BLaER1 (cell line): ENCODE measurements around the gene PDLIM3.
"Not testable (repeated sequence)": the region's sequence is repeated elsewhere in the genome, so short reads cannot be mapped to it uniquely, and the experiment has no call there.

Source experiments
- H3K27ac ChIP-seq: shearing (Covaris generic); formaldehyde crosslinking; 2 replicates; pipeline ENCODE4 v1.8.1; 2022
- H3K27me3 ChIP-seq: shearing (Covaris generic); formaldehyde crosslinking; 2 replicates; pipeline ENCODE4 v1.8.1; 2022
- H3K36me3 ChIP-seq: shearing (Covaris generic); formaldehyde crosslinking; 2 replicates; pipeline ENCODE4 v1.8.1; 2022
- H3K4me1 ChIP-seq: shearing (Covaris generic); formaldehyde crosslinking; 2 replicates; pipeline ENCODE4 v1.8.1; 2022
- H3K4me2 ChIP-seq: shearing (Covaris generic); formaldehyde crosslinking; 2 replicates; pipeline ENCODE4 v1.8.1; 2022
- H3K4me3 ChIP-seq: shearing (Covaris generic); formaldehyde crosslinking; 2 replicates; pipeline ENCODE4 v1.8.1; 2022
- H3K9ac ChIP-seq: shearing (Covaris generic); formaldehyde crosslinking; 2 replicates; pipeline ENCODE4 v1.8.1; 2022
- H3K9me3 ChIP-seq: shearing (Covaris generic); formaldehyde crosslinking; 2 replicates; pipeline ENCODE4 v1.8.1; 2022
- H4K20me1 ChIP-seq: shearing (Covaris generic); formaldehyde crosslinking; 2 replicates; pipeline ENCODE4 v1.8.1; 2022
- Cebpa-rat ChIP-seq: shearing (Covaris generic); IDR thresholded peaks from 2 replicates; pipeline ENCODE4 v1.8.1; 2022

Gene PDLIM3

DNA sequence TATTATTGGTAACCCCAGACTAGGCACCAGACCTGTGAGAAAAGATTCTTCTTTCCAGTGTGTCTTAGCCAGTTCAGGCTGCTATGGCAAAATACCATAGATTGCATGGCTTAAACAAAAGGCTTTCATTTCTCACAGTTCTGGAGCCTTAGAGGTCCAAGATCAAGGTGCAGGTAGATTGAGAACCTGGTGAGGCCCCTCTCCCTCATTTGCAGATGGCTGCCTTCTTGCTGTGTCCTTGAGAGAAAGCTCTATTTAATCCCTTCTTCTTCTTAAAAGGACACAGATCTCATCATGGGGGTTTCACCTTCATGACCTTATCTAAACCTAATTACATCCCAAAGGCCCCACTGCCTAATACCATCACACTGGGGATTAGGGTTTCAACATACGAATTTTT, 3.5 kb upstream of the PDLIM3 start:
- Histone ChIP-seq H3K4me2 (no peak overlapping the region), H3K27ac (no peak overlapping the region), H3K36me3 (no peaks in the 10 kb centered on the region), H3K27me3 (peaks cover 36% of the 10 kb centered on the region), H3K4me3 (no peak overlapping the region), H4K20me1 (peaks cover 13% of the 10 kb centered on the region), H3K4me1 (peaks cover 19% of the 10 kb centered on the region), H3K9ac (no peak overlapping the region), H3K9me3 (peaks cover 6% of the 10 kb centered on the region; the same call in 1 of the 2 replicates)
- TF ChIP-seq Cebpa-rat = no peak

DNA sequence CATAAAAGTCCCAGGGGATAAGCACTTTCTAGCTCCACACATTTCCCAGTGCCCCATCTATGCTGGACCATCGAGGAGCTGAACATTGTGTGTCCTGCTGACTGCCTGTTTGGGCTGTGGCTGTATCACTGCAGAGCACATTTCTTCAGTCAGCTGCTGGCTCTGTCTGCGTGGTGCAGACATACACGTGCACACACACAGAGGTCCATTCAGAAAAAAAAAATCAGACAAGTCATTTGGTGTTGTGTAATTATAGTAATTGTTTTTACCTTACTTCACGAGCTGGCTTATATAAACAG, 1.1 kb upstream of the PDLIM3 start:
- 0 out of 2 replicates have a peak, but pooled peaks cover 5% of the 10 kb centered on the region for H3K4me1 ChIP-seq
- no peak for TF ChIP-seq Cebpa-rat
- no peak overlapping the region for H3K27ac ChIP-seq
- H3K4me2 ChIP-seq = no peak overlapping the region
- H3K4me3 ChIP-seq = no peak overlapping the region
- H3K36me3 ChIP-seq = no peaks in the 10 kb centered on the region
- peaks cover 13% of the 10 kb centered on the region for H4K20me1 ChIP-seq
- H3K9me3 ChIP-seq = peaks cover 6% of the 10 kb centered on the region; the same call in 1 of the 2 replicates
- no peak overlapping the region for H3K9ac ChIP-seq
- H3K27me3 ChIP-seq = peaks cover 46% of the 10 kb centered on the region

DNA sequence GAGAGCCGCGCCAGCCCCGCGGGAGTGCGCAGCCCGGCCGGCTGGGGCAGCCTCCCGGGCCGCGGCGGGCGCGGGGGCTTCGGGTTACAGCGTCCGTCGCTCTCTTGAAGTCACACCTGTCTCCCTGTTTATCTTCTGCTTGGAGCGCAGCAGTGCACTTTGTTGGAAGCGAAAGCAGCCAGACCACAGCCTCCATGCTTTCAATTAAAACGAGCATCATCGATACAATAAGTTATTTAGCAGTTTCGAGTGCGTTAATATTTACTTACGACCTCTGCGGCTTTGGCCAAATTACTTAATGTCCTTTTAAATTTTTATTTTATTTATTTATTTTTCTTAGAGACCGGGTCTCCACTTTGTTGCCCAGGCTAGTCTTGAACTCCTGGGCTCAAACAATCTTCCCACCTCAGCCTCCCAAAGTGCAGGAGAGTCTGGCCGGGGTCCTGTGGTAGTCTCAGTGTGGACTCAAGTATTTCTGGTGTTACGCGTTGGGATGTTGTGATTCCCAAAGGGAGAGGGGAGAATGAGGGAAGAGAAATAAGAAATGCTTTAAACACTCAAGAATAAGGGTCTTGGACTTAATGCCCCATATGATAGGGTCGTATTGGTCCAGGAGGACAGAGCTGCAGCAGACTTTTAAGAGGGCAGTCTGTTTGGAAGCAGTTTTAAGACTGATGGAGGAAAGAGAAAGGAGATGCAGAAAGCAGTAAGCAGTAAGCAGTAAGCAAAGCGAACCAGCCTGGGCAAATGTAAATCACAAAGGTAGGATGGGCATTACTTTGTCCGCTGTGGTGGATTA, 504 bp upstream of the PDLIM3 start:
- Histone ChIP-seq H3K4me2 (peak overlapping the region; percentile 71), H4K20me1 (peaks cover 13% of the 10 kb centered on the region), H3K27ac (no peak overlapping the region), H3K27me3 (peaks cover 46% of the 10 kb centered on the region), H3K9ac (no peak overlapping the region), H3K9me3 (peaks cover 6% of the 10 kb centered on the region; the same call in 1 of the 2 replicates), H3K4me3 (peak overlapping the region; percentile 57), H3K36me3 (no peaks in the 10 kb centered on the region), H3K4me1 (0 out of 2 replicates have a peak, but pooled peaks cover 5% of the 10 kb centered on the region)
- no peak for TF ChIP-seq Cebpa-rat

DNA sequence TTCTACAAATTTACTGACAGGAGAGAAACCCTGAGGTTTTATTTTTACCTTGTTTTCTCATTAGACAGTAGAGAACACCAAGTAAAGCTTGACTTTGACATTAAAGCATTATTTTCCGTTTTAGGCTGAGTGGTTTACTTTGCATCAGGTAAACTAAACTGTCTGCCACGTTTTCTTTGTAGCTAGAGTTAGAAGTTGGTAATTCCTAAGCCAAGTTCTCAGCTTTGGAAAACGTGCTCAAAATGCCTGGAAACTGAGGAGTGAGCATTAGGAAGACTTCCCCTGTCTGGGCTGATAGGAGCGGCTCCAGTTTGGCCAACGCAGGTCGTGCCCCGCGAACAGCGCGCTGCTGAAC, 819 bp downstream of the PDLIM3 start:
- Histone ChIP-seq H3K9me3 (peaks cover 6% of the 10 kb centered on the region; the same call in 1 of the 2 replicates), H3K36me3 (no peaks in the 10 kb centered on the region), H3K4me2 (no peak overlapping the region), H3K9ac (no peak overlapping the region), H3K4me1 (0 out of 2 replicates have a peak, but pooled peaks cover 5% of the 10 kb centered on the region), H4K20me1 (peaks cover 13% of the 10 kb centered on the region), H3K27ac (no peak overlapping the region), H3K4me3 (no peak overlapping the region), H3K27me3 (peaks cover 46% of the 10 kb centered on the region)
- TF ChIP-seq Cebpa-rat = no peak

DNA sequence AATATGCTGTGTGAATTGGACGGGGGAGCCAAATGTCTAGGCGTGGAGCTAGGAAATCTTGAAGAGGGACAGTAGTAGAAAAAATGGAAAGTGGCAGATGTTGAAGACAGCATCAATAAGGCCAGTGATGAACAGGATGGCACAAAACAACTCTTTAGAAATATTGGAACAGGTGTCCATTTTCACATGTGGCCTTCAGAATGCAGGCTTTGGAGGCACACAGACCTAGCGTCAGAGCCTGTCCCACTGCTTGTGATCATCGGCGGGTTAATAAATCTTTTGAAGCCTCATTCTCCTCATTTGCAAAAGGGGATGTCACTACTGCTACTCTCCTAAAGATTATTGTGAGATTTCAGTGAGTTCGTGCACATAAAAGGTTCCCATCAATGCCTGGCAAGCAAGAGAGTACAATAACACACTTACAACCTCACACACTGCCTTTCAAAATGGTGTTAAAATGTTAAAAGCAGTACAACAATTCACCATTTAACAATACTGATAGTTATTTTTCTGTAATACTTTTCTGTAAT, 2.4 kb downstream of the PDLIM3 start:
- peaks cover 46% of the 10 kb centered on the region for H3K27me3 ChIP-seq
- no peak overlapping the region for H3K4me3 ChIP-seq

DNA sequence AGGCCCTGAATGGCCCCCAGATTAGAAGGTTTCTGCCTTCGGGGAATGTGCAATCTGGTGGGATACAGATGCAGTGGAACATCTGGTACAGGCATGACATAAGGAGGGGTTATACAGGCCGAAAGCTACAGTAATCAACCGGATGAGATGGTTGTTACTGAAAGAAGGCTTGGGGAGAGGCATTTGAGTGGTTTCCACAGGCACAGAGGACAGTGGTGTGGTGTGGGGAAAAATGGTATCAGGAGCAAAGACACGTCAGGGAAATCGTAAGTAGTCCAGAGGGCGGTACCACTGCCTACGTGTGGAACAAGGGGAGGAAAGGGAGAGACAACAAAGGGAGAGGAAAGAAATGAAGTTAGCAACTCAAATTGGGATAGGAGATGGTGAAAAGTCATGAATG, 3.0 kb downstream of the PDLIM3 start:
- Histone ChIP-seq H3K27ac (no peak overlapping the region), H4K20me1 (peaks cover 13% of the 10 kb centered on the region), H3K4me2 (no peak overlapping the region), H3K4me3 (no peak overlapping the region), H3K27me3 (peaks cover 44% of the 10 kb centered on the region), H3K36me3 (no peaks in the 10 kb centered on the region), H3K9ac (no peak overlapping the region), H3K9me3 (peaks cover 6% of the 10 kb centered on the region; the same call in 1 of the 2 replicates), H3K4me1 (0 out of 2 replicates have a peak, but pooled peaks cover 5% of the 10 kb centered on the region)
- TF ChIP-seq Cebpa-rat = no peak

More for the DNA sequence above, 2.4 kb downstream of the PDLIM3 start:
- no peak overlapping the region for H3K9ac ChIP-seq
- no peaks in the 10 kb centered on the region for H3K36me3 ChIP-seq
- no peak for TF ChIP-seq Cebpa-rat
- H4K20me1 ChIP-seq = peaks cover 13% of the 10 kb centered on the region
- no peak overlapping the region for H3K4me2 ChIP-seq
- 0 out of 2 replicates have a peak, but pooled peaks cover 5% of the 10 kb centered on the region for H3K4me1 ChIP-seq
- no peak overlapping the region for H3K27ac ChIP-seq
- H3K9me3 ChIP-seq = peaks cover 6% of the 10 kb centered on the region; the same call in 1 of the 2 replicates

DNA sequence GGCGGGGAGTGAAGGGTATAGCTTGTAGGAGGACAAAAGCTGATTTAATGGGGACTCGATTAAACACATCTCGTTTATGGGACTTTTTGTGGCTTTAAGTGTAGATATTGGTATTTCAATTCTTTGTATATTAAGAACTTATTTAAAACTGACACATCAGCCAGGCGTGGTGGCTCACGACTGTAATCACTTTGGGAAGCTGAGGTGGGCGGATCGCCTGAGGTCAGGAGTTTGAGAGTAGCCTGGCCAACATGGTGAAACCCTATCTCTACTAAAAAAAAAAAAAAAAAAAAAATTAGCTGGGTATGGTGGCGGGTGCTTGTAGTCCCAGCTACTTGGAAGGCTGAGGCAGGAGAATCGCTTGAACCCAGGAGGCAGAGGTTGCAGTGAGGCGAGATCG, 3.7 kb downstream of the PDLIM3 start:
- not testable (repeated sequence) for H3K36me3 ChIP-seq, H3K9me3 ChIP-seq, H3K4me1 ChIP-seq, H3K9ac ChIP-seq, H3K27ac ChIP-seq, H3K4me2 ChIP-seq, H3K4me3 ChIP-seq
- Histone ChIP-seq H4K20me1 (peaks cover 13% of the 10 kb centered on the region), H3K27me3 (peaks cover 39% of the 10 kb centered on the region)

DNA sequence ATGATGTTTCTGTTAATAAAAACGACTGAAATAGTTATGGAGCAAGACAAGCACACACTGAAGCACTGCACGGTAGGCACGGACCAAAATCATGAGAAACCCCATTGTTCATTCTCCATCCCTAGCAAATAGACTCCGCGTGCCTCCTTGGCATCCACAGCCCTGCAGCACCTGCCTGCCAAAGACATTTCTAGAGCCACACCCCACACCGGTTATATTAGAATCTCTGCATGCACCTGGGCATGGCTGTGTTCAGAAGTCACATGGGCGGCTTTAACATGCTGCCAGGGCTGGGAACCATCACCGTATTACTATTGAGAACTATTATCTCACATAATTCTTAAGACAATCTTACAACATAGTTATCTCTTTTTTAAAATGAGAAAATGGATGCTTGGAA, 5.9 kb downstream of the PDLIM3 start:
- no peak overlapping the region for H3K4me3 ChIP-seq
- H3K4me2 ChIP-seq = no peak overlapping the region
- H4K20me1 ChIP-seq = no peaks in the 10 kb centered on the region
- H3K9me3 ChIP-seq = peaks cover 12% of the 10 kb centered on the region
- no peaks in the 10 kb centered on the region for H3K4me1 ChIP-seq
- no peaks in the 10 kb centered on the region for H3K36me3 ChIP-seq
- TF ChIP-seq Cebpa-rat = no peak
- H3K9ac ChIP-seq = no peak overlapping the region
- peaks cover 16% of the 10 kb centered on the region for H3K27me3 ChIP-seq
- H3K27ac ChIP-seq = no peak overlapping the region

DNA sequence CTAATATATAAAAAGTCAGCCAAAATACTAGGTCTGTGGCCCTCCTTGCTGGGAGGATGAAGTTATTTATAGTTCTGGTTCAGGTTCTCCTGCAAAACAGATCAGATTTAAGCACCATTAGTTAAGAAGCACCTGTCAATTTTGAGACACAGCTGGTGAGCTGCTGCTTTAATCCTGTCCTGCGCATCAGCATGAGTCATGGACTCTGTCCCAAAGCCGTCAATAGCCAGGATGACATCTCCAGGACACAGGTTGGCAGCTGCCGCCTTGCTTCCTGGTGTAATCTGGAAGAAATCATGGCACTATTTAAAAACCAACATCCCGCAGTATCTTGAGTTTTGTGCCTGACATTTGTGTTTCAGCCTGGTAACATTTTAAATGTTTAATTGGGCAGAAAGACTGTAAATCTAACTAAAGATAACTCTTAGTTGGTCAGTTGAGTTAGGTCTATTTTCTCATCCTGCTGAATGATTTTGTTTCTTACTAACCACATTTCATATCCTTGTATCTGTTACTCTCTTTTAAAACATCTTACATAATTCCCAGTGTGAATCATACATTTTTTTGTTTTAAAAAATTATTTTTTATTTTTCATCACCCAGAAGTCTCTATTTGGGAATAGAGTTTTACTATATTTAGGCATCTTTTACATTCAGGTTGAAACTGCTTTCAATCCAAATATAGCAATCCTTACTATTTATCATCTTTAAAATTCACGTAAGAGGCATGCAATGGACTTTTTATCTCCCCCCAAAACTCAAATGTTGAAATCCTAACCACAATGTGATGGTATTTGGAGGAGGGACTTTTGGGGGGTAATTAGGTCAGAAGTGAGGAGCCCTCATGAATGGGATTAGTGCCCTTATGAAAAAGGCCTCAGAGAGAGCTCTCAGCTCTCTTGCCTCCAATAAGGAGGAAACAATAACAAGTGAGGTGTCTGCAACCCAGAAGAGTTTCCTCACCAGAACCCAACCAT, 10.1 kb downstream of the PDLIM3 start:
- Histone ChIP-seq H3K9ac (no peak overlapping the region), H3K4me1 (no peaks in the 10 kb centered on the region), H3K9me3 (peaks cover 12% of the 10 kb centered on the region), H3K4me3 (no peak overlapping the region), H3K36me3 (no peaks in the 10 kb centered on the region), H4K20me1 (no peaks in the 10 kb centered on the region), H3K27ac (no peak overlapping the region), H3K27me3 (no peaks in the 10 kb centered on the region), H3K4me2 (no peak overlapping the region)
- no peak for TF ChIP-seq Cebpa-rat

DNA sequence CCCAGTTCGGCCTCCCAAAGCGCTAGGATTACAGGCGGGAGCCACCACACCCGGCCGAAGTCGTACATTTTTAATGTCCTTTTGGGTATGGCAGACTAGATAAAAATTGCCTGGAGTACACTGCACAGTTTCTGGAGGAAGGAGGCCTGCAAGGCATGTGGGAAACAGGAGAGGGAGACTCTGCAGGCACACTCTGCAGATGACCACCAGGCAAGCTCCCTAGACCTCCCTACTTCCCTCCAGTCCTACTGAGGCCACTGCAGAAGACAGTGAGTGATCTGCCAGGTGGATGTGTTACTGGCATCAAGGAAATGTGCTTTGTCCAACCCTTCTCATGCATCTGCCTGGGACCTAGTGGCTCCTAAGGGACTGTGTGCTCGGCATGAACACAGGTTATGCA, 11.4 kb downstream of the PDLIM3 start:
- Histone ChIP-seq H3K9ac (no peak overlapping the region), H3K36me3 (no peaks in the 10 kb centered on the region), H3K27ac (no peak overlapping the region), H3K4me2 (no peak overlapping the region), H4K20me1 (no peaks in the 10 kb centered on the region), H3K4me1 (no peaks in the 10 kb centered on the region), H3K27me3 (no peaks in the 10 kb centered on the region), H3K4me3 (no peak overlapping the region), H3K9me3 (peaks cover 12% of the 10 kb centered on the region)
- TF ChIP-seq Cebpa-rat = no peak
